Measurements from ENCODE around the gene CDK6.

Gene CDK6

GRCh38 chr7:92736870-92737269 lies 99.5 kb downstream of the CDK6 start:
- DNase-seq (ENCODE audit: low read depth): no peak

GRCh38 chr7:92735707-92736106 lies 100.7 kb downstream of the CDK6 start:
- peak; percentile 83 for DNase-seq (ENCODE audit: low read depth)

DNA sequence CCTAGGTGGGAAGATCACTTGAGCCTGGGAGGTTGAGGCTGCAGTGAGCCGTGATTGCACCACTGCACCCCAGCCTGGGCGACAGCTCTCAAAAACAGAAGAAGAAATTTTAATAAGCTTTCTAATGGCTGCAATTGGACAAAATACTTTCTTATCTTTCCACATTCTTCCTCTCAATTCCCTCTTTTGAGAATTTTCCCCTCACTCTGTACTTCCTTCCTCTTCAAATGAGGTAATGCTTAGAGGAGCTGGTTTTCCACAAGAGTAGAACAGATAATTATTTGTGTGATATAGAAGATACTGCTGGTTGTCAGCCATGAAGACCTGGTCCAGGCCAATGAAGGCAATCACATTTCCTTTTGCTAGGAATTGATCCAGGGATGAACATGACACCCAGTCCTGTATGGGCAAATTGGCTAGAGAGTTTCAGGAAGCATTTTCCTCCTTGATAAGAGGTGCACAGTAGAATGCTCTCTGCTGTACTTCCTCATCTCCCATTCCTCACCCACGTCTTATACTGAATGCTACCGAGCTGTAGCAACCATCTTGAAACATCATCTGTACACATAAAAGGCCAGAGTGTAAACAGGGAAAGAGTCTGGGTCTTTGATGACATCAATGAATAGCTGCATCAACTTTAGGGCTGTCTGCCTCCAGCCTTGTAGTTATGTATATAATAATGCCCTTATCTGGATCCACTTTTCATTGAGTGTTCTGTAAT lies 103.9 kb downstream of the CDK6 start:
- DNase-seq (ENCODE audit: low read depth): no peak

- peak; percentile 78 for DNase-seq (ENCODE audit: low read depth)
Measured at GRCh38 chr7:92731335-92732063, 104.9 kb downstream of the CDK6 start.

DNA sequence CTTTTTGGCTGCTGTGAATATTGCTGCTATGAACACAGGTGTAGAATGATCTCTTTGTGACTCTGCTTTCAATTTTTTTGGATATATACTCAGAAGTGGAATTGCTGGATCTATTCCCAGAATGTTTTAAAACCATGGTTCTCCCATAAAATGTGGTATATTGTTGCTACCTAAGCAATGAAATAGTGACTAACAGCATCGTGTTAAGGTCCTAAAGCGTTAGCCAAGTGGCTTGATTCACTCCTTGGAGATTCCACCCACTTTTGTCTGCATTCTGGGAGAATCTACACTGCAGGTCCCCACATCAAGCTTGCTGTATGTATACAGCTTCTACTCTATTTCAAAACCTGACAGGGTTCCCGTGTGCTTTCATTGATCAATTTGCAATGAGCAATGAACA lies 105.6 kb downstream of the CDK6 start:
- peak; percentile 70 for DNase-seq (ENCODE audit: low read depth)

GRCh38 chr7:92729751-92730150 lies 106.6 kb downstream of the CDK6 start:
- no peak for DNase-seq (ENCODE audit: low read depth)

DNA sequence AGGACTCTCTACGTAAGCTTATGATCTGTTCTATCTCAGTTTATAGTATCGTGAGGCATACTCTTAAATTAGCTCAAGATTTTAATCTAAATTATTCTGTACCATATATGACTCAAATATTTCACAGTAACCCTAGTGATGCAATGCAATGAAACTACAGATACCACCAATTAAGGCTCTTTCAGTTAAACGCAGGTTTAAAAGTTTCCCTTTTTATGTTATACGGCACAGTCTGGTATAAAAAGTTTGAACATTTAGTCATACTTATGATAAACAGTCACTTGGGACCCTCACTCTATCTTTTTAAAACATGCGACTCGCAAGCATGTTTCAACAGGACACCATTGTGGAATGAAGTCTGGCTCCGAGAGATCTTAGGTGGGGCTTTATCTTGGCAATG lies 107.2 kb downstream of the CDK6 start:
- DNase-seq (ENCODE audit: low read depth): peak; percentile 27

DNA sequence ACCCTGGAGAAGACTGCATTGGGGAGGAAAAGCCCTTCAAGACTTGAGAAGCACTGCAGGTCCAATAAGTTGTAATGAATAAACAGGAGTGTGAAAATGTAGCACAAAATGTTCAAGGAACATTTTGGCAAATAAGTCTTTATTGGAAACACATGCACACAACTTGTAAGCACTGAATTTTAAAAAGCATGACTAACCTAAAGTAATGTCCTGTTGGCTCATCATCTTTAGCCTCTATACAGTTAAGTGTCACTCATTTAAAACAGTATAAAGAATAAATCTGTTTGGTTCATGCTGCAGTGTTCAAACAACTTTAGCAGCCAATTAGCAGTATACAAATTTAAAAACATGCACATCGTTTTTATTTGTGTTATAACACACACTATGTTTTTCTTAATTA lies 108.6 kb downstream of the CDK6 start:
- DNase-seq (ENCODE audit: low read depth): peak; percentile 71

- peak; percentile 80 for DNase-seq (ENCODE audit: low read depth)
Measured at GRCh38 chr7:92725161-92725925, 111.0 kb downstream of the CDK6 start.

- no peak for DNase-seq (ENCODE audit: low read depth)
Measured at GRCh38 chr7:92723943-92724342, 112.4 kb downstream of the CDK6 start.

- DNase-seq (ENCODE audit: low read depth): peak; percentile 80
Measured at GRCh38 chr7:92723205-92723604, 113.2 kb downstream of the CDK6 start.

DNA sequence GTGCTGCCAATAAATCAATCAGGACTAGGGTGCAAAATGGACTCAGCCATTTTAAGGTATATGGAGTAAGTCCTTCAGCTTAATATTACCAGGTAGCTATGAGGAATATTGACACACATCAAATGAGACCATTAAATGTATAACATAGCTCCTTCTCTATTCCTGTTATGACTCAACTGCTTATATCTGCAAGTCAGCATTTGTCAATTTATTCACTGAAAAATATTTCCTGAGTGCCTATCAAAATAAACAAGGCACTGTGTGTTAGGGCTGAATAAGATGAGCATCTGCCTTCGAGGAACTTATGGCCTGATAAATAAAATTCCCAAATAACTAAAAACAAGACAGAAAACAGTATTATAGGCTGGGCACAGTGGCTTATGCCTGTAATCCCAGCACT lies 113.8 kb downstream of the CDK6 start:
- peak; percentile 56 for DNase-seq (ENCODE audit: low read depth)

- DNase-seq (ENCODE audit: low read depth): no peak
Measured at GRCh38 chr7:92720604-92721350, 115.6 kb downstream of the CDK6 start.

DNA sequence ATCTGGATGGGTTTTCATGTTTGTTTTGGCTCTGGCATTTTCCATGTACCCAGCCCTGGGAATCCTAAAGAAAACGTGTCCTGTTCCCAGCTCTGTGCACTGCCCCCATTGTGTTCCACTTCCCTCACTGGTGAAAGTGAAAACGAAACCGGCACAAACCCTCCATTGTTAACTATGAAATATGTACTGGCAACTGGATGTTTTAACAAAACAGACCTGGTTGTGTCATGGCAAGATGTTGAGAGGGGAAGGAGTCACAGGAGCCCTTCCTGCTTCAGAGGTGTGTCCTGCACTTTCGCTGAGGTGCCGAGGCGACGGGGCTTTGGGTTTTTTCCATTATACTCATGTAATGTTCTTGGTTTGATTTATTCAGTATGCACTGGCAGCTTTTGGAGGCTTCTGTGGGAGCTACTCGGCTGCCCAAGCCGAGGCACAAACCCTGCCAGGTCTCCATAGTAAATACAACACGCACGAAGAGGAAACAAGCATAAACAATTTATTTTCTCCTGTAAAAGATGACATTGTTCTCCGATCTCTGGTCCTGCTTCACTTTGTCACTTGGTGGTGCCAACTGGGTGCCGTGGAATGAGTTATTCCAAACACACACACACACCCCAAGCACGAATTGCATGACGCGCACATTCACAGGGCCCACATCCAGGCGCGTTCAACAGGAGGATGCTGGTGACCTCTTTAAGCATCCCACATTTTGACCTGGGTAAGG lies 118.2 kb downstream of the CDK6 start:
- DNase-seq (ENCODE audit: low read depth): peak; percentile 74

- DNase-seq (ENCODE audit: low read depth): no peak
Measured at GRCh38 chr7:92717623-92717992, 118.8 kb downstream of the CDK6 start.

DNA sequence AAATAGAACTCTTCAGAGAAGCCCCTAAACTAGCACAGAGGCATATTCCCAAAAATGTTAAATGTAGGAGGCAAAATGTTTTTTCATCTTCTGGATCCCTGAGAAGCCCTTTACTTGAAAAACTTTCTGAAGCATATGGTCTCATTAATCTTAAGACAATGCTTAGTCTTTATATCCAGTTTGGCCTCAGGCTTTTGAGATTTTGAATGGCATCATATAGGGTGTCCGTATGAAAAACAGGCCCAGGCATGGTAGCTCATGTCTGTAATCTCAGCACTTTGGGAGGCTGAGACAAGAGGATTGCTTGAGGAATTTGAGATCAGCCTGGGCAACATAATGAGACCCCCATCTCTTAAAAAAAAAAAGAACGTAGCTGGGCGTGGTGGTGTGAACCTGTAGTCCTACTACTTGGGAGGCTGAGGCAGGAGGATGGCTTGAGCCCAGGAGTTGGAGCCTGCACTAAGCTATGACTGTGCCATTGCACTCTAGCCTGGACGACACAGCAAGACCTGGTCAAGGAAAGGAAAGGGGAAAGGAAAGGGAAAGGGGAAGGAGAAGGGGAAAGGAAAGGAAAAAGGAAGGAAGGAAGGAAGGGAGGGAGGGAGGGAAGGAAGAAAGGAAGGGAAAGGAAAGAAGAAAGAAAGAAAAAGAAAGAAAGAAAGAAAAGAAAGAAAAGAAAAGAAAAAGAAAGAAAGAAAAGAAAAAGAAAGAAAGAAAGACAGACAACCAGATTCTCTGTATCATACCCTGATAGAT lies 119.4 kb downstream of the CDK6 start:
- no peak for DNase-seq (ENCODE audit: low read depth)

DNA sequence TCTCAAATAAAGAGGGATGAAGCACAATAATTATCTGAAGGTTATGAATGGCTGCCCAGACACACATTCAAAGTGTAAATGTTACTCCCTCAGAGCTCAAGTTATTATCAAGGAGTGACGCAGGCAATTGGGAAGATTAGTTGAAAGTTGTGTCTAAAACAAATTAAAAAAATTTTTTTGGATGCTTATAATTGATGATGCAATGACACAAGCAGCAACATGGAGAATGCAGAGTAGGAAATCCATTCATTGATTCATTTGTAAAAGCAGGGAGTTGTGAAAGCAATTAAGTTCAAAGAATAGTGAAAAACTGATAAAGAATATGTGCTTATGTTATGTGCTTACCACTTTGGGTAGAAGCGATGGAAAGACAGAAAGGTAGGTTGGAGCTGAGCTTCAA lies 120.4 kb downstream of the CDK6 start:
- DNase-seq (ENCODE audit: low read depth): no peak

- DNase-seq (ENCODE audit: low read depth): peak; percentile 63
Measured at GRCh38 chr7:92714767-92715166, 121.6 kb downstream of the CDK6 start.

GRCh38 chr7:92714280-92714679 lies 122.1 kb downstream of the CDK6 start:
- peak; percentile 39 for DNase-seq (ENCODE audit: low read depth)

DNA sequence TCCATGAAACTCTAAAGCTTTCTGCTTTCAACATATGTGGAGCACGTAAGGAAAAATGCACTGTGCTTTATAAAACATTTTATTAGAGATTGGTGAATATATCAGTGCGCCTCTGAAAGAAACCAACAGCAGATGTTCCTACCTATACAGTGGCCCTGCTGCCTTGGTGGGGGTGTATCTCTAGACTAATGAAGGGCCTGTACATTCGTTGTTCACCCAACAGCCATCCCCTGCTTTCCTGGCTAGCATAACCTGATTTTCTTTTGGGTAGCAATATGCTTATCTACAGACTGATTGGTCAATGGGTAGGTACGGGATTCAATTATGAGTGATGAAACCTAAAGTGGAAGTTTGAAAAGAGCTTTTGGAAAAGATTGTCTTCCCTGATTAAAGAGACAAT lies 126.5 kb downstream of the CDK6 start:
- no peak for DNase-seq (ENCODE audit: low read depth)

DNA sequence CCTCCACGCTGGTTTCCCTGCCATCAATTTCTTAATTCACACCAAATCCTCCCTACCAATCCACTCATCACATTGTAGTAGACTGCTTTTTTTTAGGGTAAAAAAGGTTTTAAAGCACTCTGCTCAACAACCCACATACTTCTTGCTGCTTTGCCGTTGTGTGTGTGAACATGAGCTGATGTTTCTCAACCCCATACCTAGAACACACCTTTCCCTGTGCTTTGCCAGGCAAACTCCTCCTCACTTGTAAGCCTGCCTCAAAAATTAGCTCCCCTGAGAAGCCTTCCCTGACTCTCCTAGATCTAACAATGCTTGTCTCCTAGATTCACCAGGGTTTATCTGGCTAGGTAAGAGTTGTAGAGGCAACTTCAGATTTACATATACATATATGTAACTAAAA lies 127.2 kb downstream of the CDK6 start:
- DNase-seq (ENCODE audit: low read depth): no peak
